Measurements from ENCODE around the gene MACROD2. TPM values are rescaled to one million over a fixed set of nuclear protein-coding genes. Genes with fewer than 3 reads are reported as not detected.

Gene MACROD2
- total RNA-seq, 1 experiment from 2014 or later: 1.6 TPM

GRCh38 chr20:14790771-14791620, 795.7 kb downstream of the MACROD2 start:
- WGBS (ENCODE audit: extremely low coverage, insufficient read length, low lambda C conversion rate): no CpG with 5 or more reads among the region's 10 CpGs
- no peak overlapping the region for H2BK20ac ChIP-seq (ENCODE audit: low read depth, low read length, poor library complexity, severe bottlenecking)
- no peak overlapping the region for H3T11ph ChIP-seq (ENCODE audit: low read length)
- no peak overlapping the region for H3K9ac ChIP-seq (ENCODE audit: extremely low read depth, insufficient read length, low read length)
- no peak overlapping the region for H3K56ac ChIP-seq (ENCODE audit: insufficient read length, low read depth, low read length)
- no peak overlapping the region for H3K23ac ChIP-seq (ENCODE audit: insufficient read length, low read depth, low read length)
- Mint-ChIP-seq H3K9me3 (no peaks in the 10 kb centered on the region), H3K36me3 (ENCODE audit: insufficient read depth in 1 of 3, low read depth in 3 of 3) (no peaks in the 10 kb centered on the region), H3K4me3 (no peak overlapping the region), H3K4me1 (no peaks in the 10 kb centered on the region; a peak in 1 of 4 replicates), H3K27me3 (ENCODE audit: low read depth) (no peaks in the 10 kb centered on the region), H3K27ac (no peak overlapping the region)
- DNase-seq: no peak
- no peaks in the 10 kb centered on the region for H3K4me1 ChIP-seq (ENCODE audit: insufficient read depth, low read length)
- H2AK5ac ChIP-seq (ENCODE audit: insufficient read length, low read length): no peak overlapping the region
- H4K20me1 ChIP-seq (ENCODE audit: control insufficient read depth, insufficient read depth, insufficient read length): no peaks in the 10 kb centered on the region
- TF ChIP-seq CTCF (conservative IDR thresholded peaks at IDR 0.05): no peak
- H3K9me3 ChIP-seq (ENCODE audit: control insufficient read depth, low read depth, low read length): no peaks in the 10 kb centered on the region
- no peak overlapping the region for H3K27ac ChIP-seq (ENCODE audit: insufficient read length, low read depth, low read length)
- H2BK15ac ChIP-seq (ENCODE audit: low read depth, low read length): no peak overlapping the region
- no peak overlapping the region for H4K5ac ChIP-seq (ENCODE audit: insufficient read length, low read depth, low read length)
- no peak overlapping the region for H2AFZ ChIP-seq (ENCODE audit: low read length)
- H4K8ac ChIP-seq (replicated peaks; ENCODE audit: insufficient read length, low read depth, low read length): no peak overlapping the region
- H4K91ac ChIP-seq (ENCODE audit: insufficient read length, low read depth, low read length): no peak overlapping the region
- no peaks in the 10 kb centered on the region for H3K79me1 ChIP-seq (ENCODE audit: insufficient read depth, low read depth, low read length, poor library complexity, severe bottlenecking)
- H2BK120ac ChIP-seq (ENCODE audit: low read depth, low read length, poor library complexity, severe bottlenecking): no peak overlapping the region
- H3K14ac ChIP-seq (ENCODE audit: insufficient read depth, low read length): no peak overlapping the region
- no peak overlapping the region for H2BK5ac ChIP-seq (ENCODE audit: insufficient read length, low read length)
- H3K4me2 ChIP-seq (ENCODE audit: insufficient read depth, insufficient read length, low read length): no peak overlapping the region
- H2BK12ac ChIP-seq (ENCODE audit: insufficient read length, low read depth, low read length): no peak overlapping the region
- no peaks in the 10 kb centered on the region for H3K27me3 ChIP-seq (ENCODE audit: insufficient read depth, low read length)
- no peak overlapping the region for H3K18ac ChIP-seq (ENCODE audit: insufficient read length, low read depth, low read length)
- no peaks in the 10 kb centered on the region for H3K23me2 ChIP-seq (ENCODE audit: insufficient read length, low read depth, low read length, poor library complexity, severe bottlenecking)
- no peaks in the 10 kb centered on the region for H3K79me2 ChIP-seq (ENCODE audit: insufficient read depth, low read length)
- H3K4ac ChIP-seq (ENCODE audit: low read depth, low read length): no peak overlapping the region

Data from H9 (cell line).